ENCODE results near the gene CRAMP1.
A peak's percentile ranks its signal among the peaks of the same experiment; 100 is the strongest.

Gene CRAMP1

GRCh38 chr16:1612320-1613111, at the start of gene CRAMP1:
Gene CRAMP1, plus strand, starts transcription at chr16:1612360. Its CDS starts 2,280 bp downstream, at chr16:1614640.
- no peak for TF ChIP-seq GATA1 (IDR thresholded peaks at IDR 0.05; ENCODE audit: low read depth, low read length)
- TF ChIP-seq POLR2A (IDR thresholded peaks at IDR 0.05; ENCODE audit: low read length), result no peak
- peak; percentile 70 to 77 for DNase-seq

- DNase-seq, result no peak
- TF ChIP-seq POLR2A (IDR thresholded peaks at IDR 0.05; ENCODE audit: low read length) (no peak), GATA1 (IDR thresholded peaks at IDR 0.05; ENCODE audit: low read depth, low read length) (no peak)
Observed at GRCh38 chr16:1563786-1564185, 48.4 kb upstream of the CRAMP1 start.

- no peak for TF ChIP-seq GATA1 (IDR thresholded peaks at IDR 0.05; ENCODE audit: low read depth, low read length)
Observed at GRCh38 chr16:1564325-1564724, 47.8 kb upstream of the CRAMP1 start.

GRCh38 chr16:1565083-1565805, 46.9 kb upstream of the CRAMP1 start:
- no peak for DNase-seq
- TF ChIP-seq POLR2A (IDR thresholded peaks at IDR 0.05; ENCODE audit: low read length), result no peak
- TF ChIP-seq GATA1 (IDR thresholded peaks at IDR 0.05; ENCODE audit: low read depth, low read length), result no peak

More at GRCh38 chr16:1564325-1564724, 47.8 kb upstream of the CRAMP1 start:
- DNase-seq, result no peak

- TF ChIP-seq GATA1 (IDR thresholded peaks at IDR 0.05; ENCODE audit: low read depth, low read length) (no peak), POLR2A (IDR thresholded peaks at IDR 0.05; ENCODE audit: low read length) (no peak)
Observed at GRCh38 chr16:1567988-1568387, 44.2 kb upstream of the CRAMP1 start.

GRCh38 chr16:1571012-1571671, 41.0 kb upstream of the CRAMP1 start:
- peak in 1 of 2 experiments; percentile 10 for DNase-seq
- no peak for TF ChIP-seq POLR2A (IDR thresholded peaks at IDR 0.05; ENCODE audit: low read length)

More at GRCh38 chr16:1567988-1568387, 44.2 kb upstream of the CRAMP1 start:
- no peak for DNase-seq

- no peak for DNase-seq
- TF ChIP-seq GATA1 (IDR thresholded peaks at IDR 0.05; ENCODE audit: low read depth, low read length) (no peak), POLR2A (IDR thresholded peaks at IDR 0.05; ENCODE audit: low read length) (no peak)
Observed at GRCh38 chr16:1572673-1573072, 39.5 kb upstream of the CRAMP1 start.

GRCh38 chr16:1573301-1573700, 38.9 kb upstream of the CRAMP1 start:
- TF ChIP-seq POLR2A (IDR thresholded peaks at IDR 0.05; ENCODE audit: low read length), result no peak
- TF ChIP-seq GATA1 (IDR thresholded peaks at IDR 0.05; ENCODE audit: low read depth, low read length), result no peak
- DNase-seq, result no peak

- TF ChIP-seq POLR2A (IDR thresholded peaks at IDR 0.05; ENCODE audit: low read length) (no peak), GATA1 (IDR thresholded peaks at IDR 0.05; ENCODE audit: low read depth, low read length) (no peak)
- DNase-seq, result no peak
Observed at GRCh38 chr16:1575578-1575977, 36.6 kb upstream of the CRAMP1 start.

- DNase-seq, result no peak
- no peak for TF ChIP-seq GATA1 (IDR thresholded peaks at IDR 0.05; ENCODE audit: low read depth, low read length)
Observed at GRCh38 chr16:1579214-1579613, 32.9 kb upstream of the CRAMP1 start.

- no peak for TF ChIP-seq GATA1 (IDR thresholded peaks at IDR 0.05; ENCODE audit: low read depth, low read length)
- no peak for TF ChIP-seq POLR2A (IDR thresholded peaks at IDR 0.05; ENCODE audit: low read length)
- DNase-seq, result no peak
Observed at GRCh38 chr16:1580256-1580655, 31.9 kb upstream of the CRAMP1 start.

GRCh38 chr16:1580956-1581355, 31.2 kb upstream of the CRAMP1 start:
- DNase-seq, result no peak
- no peak for TF ChIP-seq GATA1 (IDR thresholded peaks at IDR 0.05; ENCODE audit: low read depth, low read length)
- TF ChIP-seq POLR2A (IDR thresholded peaks at IDR 0.05; ENCODE audit: low read length), result no peak

GRCh38 chr16:1581804-1582203, 30.4 kb upstream of the CRAMP1 start:
- no peak for DNase-seq
- TF ChIP-seq POLR2A (IDR thresholded peaks at IDR 0.05; ENCODE audit: low read length), result no peak

GRCh38 chr16:1583180-1583579, 29.0 kb upstream of the CRAMP1 start:
- no peak for TF ChIP-seq GATA1 (IDR thresholded peaks at IDR 0.05; ENCODE audit: low read depth, low read length)
- no peak for TF ChIP-seq POLR2A (IDR thresholded peaks at IDR 0.05; ENCODE audit: low read length)
- DNase-seq, result no peak
